Immature natural killer cell (primary cell): Measurements from ENCODE around the gene LEMD2. TPM values are rescaled to one million over a fixed set of nuclear protein-coding genes. Genes with fewer than 3 reads are reported as not detected.

Experiments used
- DNase-seq, 3 donors: peaks; one replicate each; pipeline ENCODE4 v3.0.0; 2022; ENCODE audit warnings: mixed read lengths in 1 of 3
- H3K27ac Mint-ChIP-seq, 6 donors: one replicate each; pipeline ENCODE4 v1.8.0; 2020; ENCODE audit warnings: mixed read lengths in 6 of 6, mild to moderate bottlenecking in 5 of 6, inconsistent platforms in 4 of 6, moderate library complexity in 3 of 6
- H3K27me3 Mint-ChIP-seq, 3 donors: one replicate each; pipeline ENCODE4 v1.8.0; 2020 to 2021; ENCODE audit warnings: low read depth in 3 of 3, mild to moderate bottlenecking in 3 of 3, mixed read lengths in 3 of 3, moderate library complexity in 3 of 3, inconsistent platforms in 1 of 3
- H3K36me3 Mint-ChIP-seq, 3 donors: one replicate each; pipeline ENCODE4 v1.8.0; 2020; ENCODE audit warnings: mixed read lengths in 3 of 3, inconsistent platforms in 2 of 3, mild to moderate bottlenecking in 2 of 3
- H3K4me1 Mint-ChIP-seq, 2 donors: one replicate each; pipeline ENCODE4 v1.8.0; 2020; ENCODE audit warnings: inconsistent platforms in 2 of 2, mild to moderate bottlenecking in 2 of 2, mixed read lengths in 2 of 2, moderate library complexity in 1 of 2
- H3K4me3 Mint-ChIP-seq, 5 donors: one replicate each; pipeline ENCODE4 v1.8.0; 2020; ENCODE audit warnings: mild to moderate bottlenecking in 5 of 5, mixed read lengths in 5 of 5, inconsistent platforms in 3 of 5, moderate library complexity in 3 of 5
- H3K9me3 Mint-ChIP-seq, 6 donors: one replicate each; pipeline ENCODE4 v1.8.0; 2020; ENCODE audit warnings: mild to moderate bottlenecking in 6 of 6, mixed read lengths in 6 of 6, inconsistent platforms in 4 of 6, moderate library complexity in 3 of 6
- polyA plus RNA-seq, 3 donors: library from polyadenylated mRNA; unstranded; fragments of 300-500 nt; fragmentation: Illumina TruSeq; gene quantifications; one replicate each; pipeline ENCODE4 v1.2.3, GENCODE V29; 2021

The LEMD2 gene
- polyA plus RNA-seq, 3 donors from 2014 or later: 22.6 to 39.8 (median 23.6) TPM

GRCh38 chr6:33826537-33826936, 37.6 kb upstream of the LEMD2 start:
- no peaks in the 10 kb centered on the region for H3K36me3 Mint-ChIP-seq
- no peak overlapping the region for H3K27ac Mint-ChIP-seq
- H3K4me1 Mint-ChIP-seq: no peaks in the 10 kb centered on the region
- H3K9me3 Mint-ChIP-seq: no peaks in the 10 kb centered on the region
- DNase-seq: no peak
- peaks cover 0 to 16% (median 11%) of the 10 kb centered on the region in 3 donors for H3K27me3 Mint-ChIP-seq
- H3K4me3 Mint-ChIP-seq: no peak overlapping the region

- H3K4me3 Mint-ChIP-seq: no peak overlapping the region
- peaks cover 4 to 13% (median 9%) of the 10 kb centered on the region in 3 donors for H3K27me3 Mint-ChIP-seq
- H3K9me3 Mint-ChIP-seq: no peaks in the 10 kb centered on the region
- peaks cover 0 to 3% of the 10 kb centered on the region in 2 donors for H3K4me1 Mint-ChIP-seq
- no peak for DNase-seq
- peaks cover 0 to 5% (median 0%) of the 10 kb centered on the region in 3 donors for H3K36me3 Mint-ChIP-seq
- no peak overlapping the region for H3K27ac Mint-ChIP-seq
These were observed 35.7 kb upstream of the LEMD2 start for GRCh38 chr6:33824461-33825154.

GRCh38 chr6:33823806-33824205, 34.9 kb upstream of the LEMD2 start:
- no peak overlapping the region for H3K4me3 Mint-ChIP-seq
- no peak overlapping the region for H3K27ac Mint-ChIP-seq
- H3K9me3 Mint-ChIP-seq: no peaks in the 10 kb centered on the region
- no peak for DNase-seq
- peaks cover 0 to 5% (median 0%) of the 10 kb centered on the region in 3 donors for H3K36me3 Mint-ChIP-seq
- H3K27me3 Mint-ChIP-seq: peaks cover 4 to 9% (median 8%) of the 10 kb centered on the region in 3 donors
- peaks cover 0 to 3% of the 10 kb centered on the region in 2 donors for H3K4me1 Mint-ChIP-seq

GRCh38 chr6:33822575-33823395, 33.9 kb upstream of the LEMD2 start:
- no peak overlapping the region for H3K4me3 Mint-ChIP-seq
- no peak overlapping the region for H3K27ac Mint-ChIP-seq
- no peaks in the 10 kb centered on the region for H3K9me3 Mint-ChIP-seq
- peaks cover 4 to 9% (median 9%) of the 10 kb centered on the region in 3 donors for H3K27me3 Mint-ChIP-seq
- H3K36me3 Mint-ChIP-seq: peaks cover 0 to 5% (median 0%) of the 10 kb centered on the region in 3 donors
- H3K4me1 Mint-ChIP-seq: peaks cover 0 to 3% of the 10 kb centered on the region in 2 donors
- no peak for DNase-seq

- no peak overlapping the region for H3K27ac Mint-ChIP-seq
- H3K36me3 Mint-ChIP-seq: peaks cover 0 to 5% (median 0%) of the 10 kb centered on the region in 3 donors
- H3K4me1 Mint-ChIP-seq: peaks cover 0 to 3% of the 10 kb centered on the region in 2 donors
- no peaks in the 10 kb centered on the region for H3K9me3 Mint-ChIP-seq
- H3K4me3 Mint-ChIP-seq: no peak overlapping the region
- H3K27me3 Mint-ChIP-seq: peaks cover 3 to 11% (median 5%) of the 10 kb centered on the region in 3 donors
- DNase-seq: no peak
These were observed 32.0 kb upstream of the LEMD2 start for GRCh38 chr6:33820784-33821520.

GRCh38 chr6:33820243-33820642, 31.3 kb upstream of the LEMD2 start:
- Mint-ChIP-seq H3K4me3 (no peak overlapping the region), H3K27me3 (peaks cover 5 to 13% (median 8%) of the 10 kb centered on the region in 3 donors), H3K36me3 (peaks cover 0 to 5% (median 3%) of the 10 kb centered on the region in 3 donors), H3K9me3 (no peaks in the 10 kb centered on the region), H3K4me1 (peaks cover 0 to 3% of the 10 kb centered on the region in 2 donors), H3K27ac (no peak overlapping the region)
- DNase-seq: no peak

- H3K9me3 Mint-ChIP-seq: no peaks in the 10 kb centered on the region
- peaks cover 5 to 15% (median 8%) of the 10 kb centered on the region in 3 donors for H3K27me3 Mint-ChIP-seq
- H3K4me1 Mint-ChIP-seq: peaks cover 0 to 3% of the 10 kb centered on the region in 2 donors
- H3K27ac Mint-ChIP-seq: no peak overlapping the region
- no peak overlapping the region for H3K4me3 Mint-ChIP-seq
- DNase-seq: no peak
- peaks cover 0 to 5% (median 4%) of the 10 kb centered on the region in 3 donors for H3K36me3 Mint-ChIP-seq
These were observed 30.1 kb upstream of the LEMD2 start for GRCh38 chr6:33819021-33819420.

- Mint-ChIP-seq H3K9me3 (no peaks in the 10 kb centered on the region), H3K27me3 (peaks cover 7 to 18% (median 10%) of the 10 kb centered on the region in 3 donors), H3K27ac (no peak overlapping the region), H3K4me3 (no peak overlapping the region), H3K4me1 (peaks cover 0 to 3% of the 10 kb centered on the region in 2 donors), H3K36me3 (peaks cover 0 to 5% (median 4%) of the 10 kb centered on the region in 3 donors)
- DNase-seq: no peak
These were observed 29.4 kb upstream of the LEMD2 start for GRCh38 chr6:33818293-33818692.

GRCh38 chr6:33817489-33817888, 28.6 kb upstream of the LEMD2 start:
- Mint-ChIP-seq H3K9me3 (no peaks in the 10 kb centered on the region), H3K27ac (no peak overlapping the region), H3K27me3 (peaks cover 7 to 23% (median 10%) of the 10 kb centered on the region in 3 donors), H3K4me1 (peaks cover 0 to 3% of the 10 kb centered on the region in 2 donors), H3K36me3 (peaks cover 0 to 5% (median 4%) of the 10 kb centered on the region in 3 donors), H3K4me3 (no peak overlapping the region)
- DNase-seq: no peak

- H3K4me3 Mint-ChIP-seq: no peak overlapping the region
- H3K4me1 Mint-ChIP-seq: peaks cover 0 to 3% of the 10 kb centered on the region in 2 donors
- no peak overlapping the region for H3K27ac Mint-ChIP-seq
- peaks cover 0 to 2% (median 0%) of the 10 kb centered on the region in 6 donors for H3K9me3 Mint-ChIP-seq
- DNase-seq: no peak
- H3K36me3 Mint-ChIP-seq: peaks cover 0 to 5% (median 4%) of the 10 kb centered on the region in 3 donors
- H3K27me3 Mint-ChIP-seq: peaks cover 10 to 28% (median 12%) of the 10 kb centered on the region in 3 donors
These were observed 28.0 kb upstream of the LEMD2 start for GRCh38 chr6:33816911-33817310.

- H3K27ac Mint-ChIP-seq: no peak overlapping the region
- H3K9me3 Mint-ChIP-seq: peaks cover 0 to 2% (median 0%) of the 10 kb centered on the region in 6 donors
- H3K4me3 Mint-ChIP-seq: no peak overlapping the region
- H3K27me3 Mint-ChIP-seq: peaks cover 13 to 31% (median 18%) of the 10 kb centered on the region in 3 donors
- DNase-seq: no peak
- peaks cover 0 to 5% (median 4%) of the 10 kb centered on the region in 3 donors for H3K36me3 Mint-ChIP-seq
- H3K4me1 Mint-ChIP-seq: peaks cover 0 to under 1% of the 10 kb centered on the region in 2 donors
These were observed 26.9 kb upstream of the LEMD2 start for GRCh38 chr6:33815854-33816253.

- DNase-seq: no peak
- Mint-ChIP-seq H3K9me3 (peaks cover 0 to 2% (median 0%) of the 10 kb centered on the region in 6 donors), H3K4me3 (no peak overlapping the region), H3K27ac (no peak overlapping the region), H3K27me3 (peaks cover 15 to 27% (median 20%) of the 10 kb centered on the region in 3 donors), H3K4me1 (peaks cover under 1 to 4% of the 10 kb centered on the region in 2 donors), H3K36me3 (peaks cover 0 to 4% (median 0%) of the 10 kb centered on the region in 3 donors)
These were observed 25.4 kb upstream of the LEMD2 start for GRCh38 chr6:33813990-33814985.
